ENCODE measurements around the gene COPE. TPM values are rescaled to one million over a fixed set of nuclear protein-coding genes. Genes with fewer than 3 reads are reported as not detected.

Gene COPE
- 331 TPM for total RNA-seq

DNA sequence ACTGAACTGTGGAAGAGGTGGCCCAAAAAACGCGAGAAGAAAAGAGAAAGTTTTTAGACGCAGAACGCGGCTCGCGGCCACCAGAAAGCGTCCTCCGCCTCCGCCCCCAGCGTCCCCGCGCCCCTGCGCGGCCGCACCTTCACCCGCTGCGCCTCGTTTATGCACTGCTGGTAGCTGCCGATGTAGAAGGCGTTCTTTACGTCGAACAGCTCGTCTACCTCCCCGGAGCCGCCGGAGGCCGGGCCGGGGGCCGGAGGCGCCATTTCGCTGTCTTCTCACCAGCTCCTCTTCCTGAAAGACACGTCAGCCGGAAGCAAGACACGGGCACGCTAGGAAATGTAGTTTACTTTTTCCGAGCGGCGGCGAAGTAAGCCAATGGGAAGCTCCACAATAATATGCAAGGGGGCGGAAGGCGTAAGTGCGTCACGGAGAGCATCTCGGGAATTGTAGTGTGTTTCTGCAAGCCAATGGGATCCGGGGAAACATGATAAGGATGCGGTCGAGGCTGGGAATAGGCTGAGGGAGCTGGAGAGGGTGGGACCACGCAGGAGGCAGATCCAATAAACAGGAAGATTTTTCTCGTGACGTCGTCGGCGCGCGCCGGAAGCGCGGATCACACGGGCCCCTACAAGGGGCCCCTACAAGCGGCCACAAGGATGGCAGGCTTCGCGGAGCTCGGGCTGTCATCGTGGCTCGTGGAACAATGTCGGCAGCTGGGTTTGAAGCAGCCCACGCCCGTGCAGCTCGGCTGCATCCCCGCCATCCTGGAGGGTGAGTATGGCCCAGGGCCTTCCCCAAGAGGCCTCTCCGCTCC is at the start of gene COPE, which contains the start of gene DDX49:
Gene COPE, minus strand, starts transcription at position 302 of the 814 bp plus-strand sequence. Its CDS starts 39 bp downstream, at position 263.
Gene DDX49, plus strand, starts transcription at position 630 of the 814 bp plus-strand sequence. Its CDS starts 27 bp downstream, at position 657.
- H3K27me3 ChIP-seq, result no peaks in the 10 kb centered on the region
- peak within 1 kb of the TSS; percentile 91 to 97 for H3K27ac ChIP-seq
- peak within 1 kb of the TSS; percentile 88 to 98 for H3K4me3 ChIP-seq
- peaks cover 34 to 49% of the 10 kb centered on the region in 2 donors for H3K36me3 ChIP-seq
- peaks cover 6 to 22% of the 10 kb centered on the region in 2 donors for H3K4me1 ChIP-seq
- TF ChIP-seq, protein P1, sequence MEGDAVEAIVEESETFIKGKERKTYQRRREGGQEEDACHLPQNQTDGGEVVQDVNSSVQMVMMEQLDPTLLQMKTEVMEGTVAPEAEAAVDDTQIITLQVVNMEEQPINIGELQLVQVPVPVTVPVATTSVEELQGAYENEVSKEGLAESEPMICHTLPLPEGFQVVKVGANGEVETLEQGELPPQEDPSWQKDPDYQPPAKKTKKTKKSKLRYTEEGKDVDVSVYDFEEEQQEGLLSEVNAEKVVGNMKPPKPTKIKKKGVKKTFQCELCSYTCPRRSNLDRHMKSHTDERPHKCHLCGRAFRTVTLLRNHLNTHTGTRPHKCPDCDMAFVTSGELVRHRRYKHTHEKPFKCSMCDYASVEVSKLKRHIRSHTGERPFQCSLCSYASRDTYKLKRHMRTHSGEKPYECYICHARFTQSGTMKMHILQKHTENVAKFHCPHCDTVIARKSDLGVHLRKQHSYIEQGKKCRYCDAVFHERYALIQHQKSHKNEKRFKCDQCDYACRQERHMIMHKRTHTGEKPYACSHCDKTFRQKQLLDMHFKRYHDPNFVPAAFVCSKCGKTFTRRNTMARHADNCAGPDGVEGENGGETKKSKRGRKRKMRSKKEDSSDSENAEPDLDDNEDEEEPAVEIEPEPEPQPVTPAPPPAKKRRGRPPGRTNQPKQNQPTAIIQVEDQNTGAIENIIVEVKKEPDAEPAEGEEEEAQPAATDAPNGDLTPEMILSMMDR (IDR thresholded peaks at IDR 0.05), result no peak
- intact Hi-C loops (cut with DNase I), result loop anchor here (1.0 to 10.0 kb wide), 4 partner anchors 21 to 348 kb away; partner anchors contain the start of genes ARMC6, SUGP2, TMEM161A and UBA52
- H3K9me3 ChIP-seq, result no peaks in the 10 kb centered on the region
- peak; percentile 98 to 100 for DNase-seq (ENCODE audit: low spot score in 2 of 2)

DNA sequence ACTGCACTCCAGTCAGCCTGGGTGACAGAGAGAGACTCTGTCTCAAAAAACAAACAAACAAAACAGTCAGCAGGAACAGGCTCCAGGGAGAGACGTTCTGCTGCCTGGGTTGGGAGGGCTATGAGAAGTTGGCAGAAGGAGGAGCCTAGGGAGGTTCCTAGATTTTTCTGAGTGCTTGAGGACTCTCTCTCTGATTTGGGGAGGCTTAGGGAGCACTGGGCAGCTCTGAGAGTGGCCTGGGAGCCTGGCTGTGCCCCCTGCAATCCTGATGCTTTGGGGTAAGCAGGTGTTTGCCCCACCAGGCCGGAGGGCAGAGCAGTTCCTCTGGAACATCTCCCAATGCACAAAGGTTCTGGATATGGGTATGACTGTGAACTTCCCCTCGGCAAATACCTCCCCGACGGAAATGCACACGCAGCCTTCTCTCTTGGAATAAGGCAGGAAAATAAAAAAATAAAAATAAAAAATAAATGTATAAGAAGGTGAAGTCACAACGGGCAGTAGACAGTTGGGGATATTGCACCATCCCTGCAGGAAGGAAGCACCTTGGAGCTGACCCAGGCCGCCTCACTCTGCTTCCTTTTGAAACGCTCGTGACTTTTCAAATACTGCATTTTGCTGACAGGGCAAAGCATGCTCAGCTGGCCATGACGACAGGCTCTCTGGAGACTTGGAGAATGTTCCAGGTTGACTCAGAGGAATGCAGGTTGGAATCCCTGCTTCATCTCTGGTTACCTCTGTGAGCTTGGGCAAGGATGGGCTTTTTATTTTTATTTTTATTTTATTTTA is 48.4 kb upstream of the COPE start:
- intact Hi-C loops (cut with DNase I), result no loop called here
- Histone ChIP-seq H3K27ac (peak overlapping the region in 1 of 2 donors; percentile 54), H3K4me3 (no peak overlapping the region), H3K9me3 (no peaks in the 10 kb centered on the region), H3K4me1 (peaks cover under 1 to 3% of the 10 kb centered on the region in 2 donors), H3K27me3 (no peaks in the 10 kb centered on the region), H3K36me3 (no peaks in the 10 kb centered on the region)
- TF ChIP-seq, protein P1 (IDR thresholded peaks at IDR 0.05), result no peak
- DNase-seq (ENCODE audit: low spot score in 2 of 2), result peak; percentile 50 to 77

DNA sequence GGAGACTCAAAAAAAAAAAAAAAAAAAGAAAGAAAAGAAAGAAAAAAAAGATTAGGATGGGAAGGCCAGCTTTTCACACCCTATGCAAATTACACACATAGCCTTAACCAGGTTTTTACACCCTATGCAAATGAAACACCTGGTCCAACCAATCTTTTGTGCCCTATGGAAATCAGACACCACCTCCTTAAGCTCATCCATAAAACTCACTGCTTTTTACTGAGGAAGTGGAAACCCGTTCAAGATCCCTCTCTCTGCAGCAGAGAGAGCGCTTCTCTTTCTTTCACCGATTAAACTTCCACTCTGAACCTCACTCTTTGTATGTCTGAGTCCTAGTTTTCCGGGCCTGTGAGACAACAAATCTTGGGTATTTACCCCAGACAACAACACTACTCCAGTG is 47.1 kb upstream of the COPE start:
- H3K27ac ChIP-seq, result peak overlapping the region in 1 of 2 donors; percentile 54
- intact Hi-C loops (cut with DNase I), result no loop called here
- H3K9me3 ChIP-seq, result no peaks in the 10 kb centered on the region

GRCh38 chr19:18964121-18964520 is 44.9 kb upstream of the COPE start:
- Histone ChIP-seq H3K27me3 (no peaks in the 10 kb centered on the region), H3K4me1 (no peaks in the 10 kb centered on the region), H3K4me3 (no peak overlapping the region), H3K27ac (no peak overlapping the region), H3K9me3 (no peaks in the 10 kb centered on the region), H3K36me3 (no peaks in the 10 kb centered on the region)
- intact Hi-C loops (cut with DNase I), result no loop called here
- no peak for DNase-seq (ENCODE audit: low spot score in 2 of 2)
- TF ChIP-seq, protein P1 (IDR thresholded peaks at IDR 0.05), result no peak

More for the DNA sequence above, 47.1 kb upstream of the COPE start:
- DNase-seq (ENCODE audit: low spot score in 2 of 2), result no peak
- Histone ChIP-seq H3K4me1 (peaks cover 0 to 3% of the 10 kb centered on the region in 2 donors), H3K36me3 (no peaks in the 10 kb centered on the region), H3K4me3 (no peak overlapping the region), H3K27me3 (no peaks in the 10 kb centered on the region)
- TF ChIP-seq, protein P1 (IDR thresholded peaks at IDR 0.05), result no peak

DNA sequence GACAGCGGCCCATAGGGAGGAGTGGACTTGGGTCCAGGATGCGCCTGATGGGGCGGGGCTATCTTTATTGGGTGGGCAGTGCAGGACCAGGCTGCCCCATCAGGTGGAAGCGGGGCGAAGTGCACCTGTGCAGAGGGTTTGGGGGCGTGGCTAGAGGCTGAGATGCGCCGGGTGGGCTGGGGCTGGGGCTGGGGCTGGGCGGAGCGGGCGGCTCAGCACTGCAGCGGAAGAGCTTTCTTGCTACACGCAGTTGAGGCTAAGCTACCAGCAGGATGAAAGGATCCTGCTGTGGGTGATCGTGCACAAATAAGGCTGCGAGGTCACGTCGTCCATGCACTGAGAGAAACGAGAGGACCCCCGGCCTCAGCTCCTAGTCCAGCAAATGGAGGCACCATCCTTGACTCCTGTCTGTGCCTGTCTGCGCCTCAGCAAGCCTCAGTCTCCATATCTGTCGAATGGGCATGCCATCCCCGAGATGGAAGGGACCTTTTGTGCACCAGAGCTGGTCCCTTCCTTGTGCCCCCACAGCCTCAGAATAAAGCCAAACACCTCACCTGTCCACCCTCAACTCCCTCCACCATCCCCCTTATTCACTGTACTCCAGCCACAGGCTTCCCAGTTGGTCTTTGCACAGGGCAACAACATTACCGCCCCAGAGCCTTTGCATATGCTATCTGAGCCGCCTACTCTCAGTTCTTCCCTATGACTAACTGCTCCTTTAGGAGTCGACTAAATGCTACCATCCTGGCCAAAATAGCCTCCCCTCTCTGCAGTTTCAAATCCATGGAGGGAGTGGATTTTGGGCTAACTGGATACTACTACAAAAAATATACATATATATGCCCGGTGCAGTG is 42.8 kb upstream of the COPE start:
- Histone ChIP-seq H3K27me3 (no peaks in the 10 kb centered on the region), H3K36me3 (no peaks in the 10 kb centered on the region), H3K9me3 (no peaks in the 10 kb centered on the region), H3K4me1 (no peaks in the 10 kb centered on the region), H3K4me3 (no peak overlapping the region), H3K27ac (no peak overlapping the region)
- TF ChIP-seq, protein P1 (IDR thresholded peaks at IDR 0.05), result no peak
- DNase-seq (ENCODE audit: low spot score in 2 of 2), result no peak
- intact Hi-C loops (cut with DNase I), result no loop called here
